Gastrocnemius medialis (tissue), 4 donors: ENCODE measurements around the gene KLRF2. TPM values are rescaled to one million over a fixed set of nuclear protein-coding genes. Genes with fewer than 3 reads are reported as not detected.

ENCODE experiments used
- ATAC-seq, 2 donors: fragments of 150-250 bp; one replicate each; pipeline ENCODE4 v1.9.1; 2016
- DNase-seq, 2 donors: peaks; one replicate each; pipeline ENCODE4 v3.0.0-alpha.2; 2019
- H3K27ac ChIP-seq, 4 donors: fragments of 200-600 bp; sonication (generic); 1 replicate in 1 of 4; 2 replicates in 3 of 4; pipeline ENCODE4 v1.5.1; 2016 to 2018; ENCODE audit warnings: mild to moderate bottlenecking in 2 of 4, moderate library complexity in 1 of 4
- H3K27me3 ChIP-seq, 3 donors: fragments of 200-600 bp; sonication (generic) in 2 of 3; 1 replicate in 1 of 3; 2 replicates in 2 of 3; pipeline versions ENCODE4 v1.5.1 to v1.6.0; 2016 to 2019; ENCODE audit warnings: mild to moderate bottlenecking in 1 of 3, moderate library complexity in 1 of 3
- H3K36me3 ChIP-seq, 2 donors: fragments of 200-600 bp; sonication (generic) in 1 of 2; one replicate each; pipeline ENCODE4 v1.5.1; 2017 to 2018
- H3K4me1 ChIP-seq, 2 donors: fragments of 200-600 bp; sonication (generic) in 1 of 2; one replicate each; pipeline ENCODE4 v1.5.1; 2016 to 2017; ENCODE audit warnings: mild to moderate bottlenecking in 2 of 2
- H3K4me3 ChIP-seq, 4 donors: fragments of 200-600 bp; sonication (generic) in 3 of 4; 1 replicate in 1 of 4; 2 replicates in 3 of 4; pipeline ENCODE4 v1.5.1; 2016 to 2019; ENCODE audit warnings: mild to moderate bottlenecking in 2 of 4
- H3K9me3 ChIP-seq, 3 donors: fragments of 200-600 bp; sonication (generic) in 2 of 3; 1 replicate in 1 of 3; 2 replicates in 2 of 3; pipeline ENCODE4 v1.5.1; 2016 to 2019
- POLR2A ChIP-seq, 2 donors: fragments of 450-650 bp; IDR thresholded peaks; one replicate each; pipeline ENCODE4 v1.6.1; 2017; ENCODE audit warnings: antibody characterized with exemption in 2 of 2, mild to moderate bottlenecking in 2 of 2, moderate library complexity in 2 of 2
- in situ Hi-C, 4 donors: fragments of 200-750 bp; cut with MboI; loops; one replicate each; pipeline versions ENCODE4 v1.15.0 to v1.8.0; 2017; ENCODE audit warnings: low sequenced_read_pairs in 4 of 4
- intact Hi-C: fragments of 100-400 bp; cut with DNase I; formaldehyde crosslinking; loops from one replicate; pipeline ENCODE4 v1.15.1; 2023; ENCODE audit warnings: low total_unique reads
- total RNA-seq, 4 donors: library from RNA; depleted of rRNA; stranded (reverse); fragments of >200 nt; gene quantifications; one replicate each; pipeline versions ENCODE4 v1.1.0 to v1.2.3, GENCODE V29; 2016
- TF ChIP-seq, protein P1 (sequence below), 5 experiments: fragments of 450-650 bp in 3 of 5; fragments of 200-600 bp in 2 of 5; sonication (generic) in 2 of 5; IDR thresholded peaks in 4 of 5; conservative IDR thresholded peaks in 1 of 5; 1 replicate in 4 of 5; 2 replicates in 1 of 5; pipeline ENCODE4 v1.5.1; 2016 to 2019; ENCODE audit warnings: antibody characterized with exemption in 5 of 5, mild to moderate bottlenecking in 3 of 5, moderate library complexity in 3 of 5

KLRF2 gene
- total RNA-seq, 4 donors from 2014 or later = not detected

DNA sequence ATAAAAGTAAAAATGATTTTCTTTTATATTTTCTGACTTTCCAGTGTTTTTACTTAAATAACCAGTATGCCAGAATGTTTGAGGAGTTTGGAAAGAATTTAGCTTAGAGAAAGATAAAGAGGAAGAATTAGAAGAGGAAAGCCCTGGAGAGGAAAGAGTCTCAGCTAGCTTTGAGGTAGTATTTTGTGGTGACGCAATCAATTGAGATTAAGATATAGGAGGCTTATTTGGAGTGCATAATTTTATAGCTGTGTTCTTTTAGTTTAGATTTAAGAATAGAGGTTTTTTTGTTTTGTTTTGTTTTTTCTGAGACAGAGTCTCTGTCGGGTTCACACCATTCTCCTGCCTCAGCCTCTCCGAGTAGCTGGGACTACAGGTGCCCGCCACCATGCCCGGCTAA lies 30.2 kb upstream of the KLRF2 start:
- Histone ChIP-seq H3K4me1 (no peaks in the 10 kb centered on the region), H3K36me3 (peaks cover 0 to 9% of the 10 kb centered on the region in 2 donors), H3K27ac (no peak overlapping the region), H3K4me3 (no peak overlapping the region), H3K27me3 (no peaks in the 10 kb centered on the region), H3K9me3 (no peaks in the 10 kb centered on the region)
- ATAC-seq = no peak
- in situ Hi-C loops = no loop called here
- intact Hi-C loops = no loop called here
- TF ChIP-seq, protein P1, sequence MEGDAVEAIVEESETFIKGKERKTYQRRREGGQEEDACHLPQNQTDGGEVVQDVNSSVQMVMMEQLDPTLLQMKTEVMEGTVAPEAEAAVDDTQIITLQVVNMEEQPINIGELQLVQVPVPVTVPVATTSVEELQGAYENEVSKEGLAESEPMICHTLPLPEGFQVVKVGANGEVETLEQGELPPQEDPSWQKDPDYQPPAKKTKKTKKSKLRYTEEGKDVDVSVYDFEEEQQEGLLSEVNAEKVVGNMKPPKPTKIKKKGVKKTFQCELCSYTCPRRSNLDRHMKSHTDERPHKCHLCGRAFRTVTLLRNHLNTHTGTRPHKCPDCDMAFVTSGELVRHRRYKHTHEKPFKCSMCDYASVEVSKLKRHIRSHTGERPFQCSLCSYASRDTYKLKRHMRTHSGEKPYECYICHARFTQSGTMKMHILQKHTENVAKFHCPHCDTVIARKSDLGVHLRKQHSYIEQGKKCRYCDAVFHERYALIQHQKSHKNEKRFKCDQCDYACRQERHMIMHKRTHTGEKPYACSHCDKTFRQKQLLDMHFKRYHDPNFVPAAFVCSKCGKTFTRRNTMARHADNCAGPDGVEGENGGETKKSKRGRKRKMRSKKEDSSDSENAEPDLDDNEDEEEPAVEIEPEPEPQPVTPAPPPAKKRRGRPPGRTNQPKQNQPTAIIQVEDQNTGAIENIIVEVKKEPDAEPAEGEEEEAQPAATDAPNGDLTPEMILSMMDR (IDR thresholded peaks at IDR 0.05 in 4 of 5, conservative IDR thresholded peaks at IDR 0.05 in 1 of 5) = no peak
- TF ChIP-seq POLR2A (IDR thresholded peaks at IDR 0.05) = no peak
- no peak for DNase-seq

DNA sequence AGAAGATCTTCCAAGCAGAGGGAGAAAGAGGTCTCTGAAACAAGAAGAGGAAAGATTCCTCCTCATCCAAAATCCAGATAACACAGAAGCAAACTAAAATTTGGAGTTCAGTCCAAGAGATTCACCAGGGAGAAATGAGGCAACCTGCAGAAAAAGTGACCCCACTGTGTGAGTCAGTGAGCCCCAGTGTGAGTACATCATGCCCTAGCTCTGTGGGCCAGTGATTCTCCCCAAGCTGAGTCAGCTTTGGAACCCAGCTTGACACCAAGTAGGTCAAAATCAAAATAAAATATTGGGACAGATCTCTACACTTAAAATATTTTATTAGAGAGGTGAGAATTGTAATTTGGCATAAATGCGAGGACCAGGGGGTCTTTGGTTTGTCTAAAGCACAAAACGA lies 29.4 kb upstream of the KLRF2 start:
- Histone ChIP-seq H3K4me1 (no peaks in the 10 kb centered on the region), H3K27ac (no peak overlapping the region), H3K36me3 (peaks cover 0 to 9% of the 10 kb centered on the region in 2 donors), H3K27me3 (no peaks in the 10 kb centered on the region), H3K9me3 (no peaks in the 10 kb centered on the region), H3K4me3 (no peak overlapping the region)
- TF ChIP-seq, protein P1 (IDR thresholded peaks at IDR 0.05 in 4 of 5, conservative IDR thresholded peaks at IDR 0.05 in 1 of 5) = no peak
- TF ChIP-seq POLR2A (IDR thresholded peaks at IDR 0.05) = no peak
- in situ Hi-C loops (no loop called here), intact Hi-C loops (no loop called here)
- ATAC-seq (no peak), DNase-seq (no peak)

DNA sequence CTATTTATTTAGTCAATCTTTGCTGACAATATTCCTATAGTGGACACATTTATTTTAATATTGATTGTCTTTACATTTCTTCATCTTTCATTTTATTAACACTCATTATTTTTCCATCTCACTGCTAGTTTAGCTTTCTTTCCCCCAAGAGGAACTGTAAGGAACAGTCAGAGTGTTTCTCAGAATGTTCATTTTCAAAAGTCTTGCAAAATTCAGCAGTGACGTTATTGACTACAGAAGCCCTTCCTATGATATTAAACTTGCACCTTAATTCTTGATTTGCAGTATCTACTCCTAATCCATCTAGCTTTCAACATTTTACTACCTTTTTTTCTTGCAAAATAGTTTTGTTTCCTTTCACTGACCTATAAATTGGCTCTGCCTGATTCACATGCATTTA lies 25.1 kb upstream of the KLRF2 start:
- TF ChIP-seq POLR2A (IDR thresholded peaks at IDR 0.05) = no peak
- TF ChIP-seq, protein P1 (IDR thresholded peaks at IDR 0.05 in 4 of 5, conservative IDR thresholded peaks at IDR 0.05 in 1 of 5) = no peak
- Histone ChIP-seq H3K9me3 (no peaks in the 10 kb centered on the region), H3K4me3 (no peak overlapping the region), H3K36me3 (peaks cover 0 to 9% of the 10 kb centered on the region in 2 donors), H3K27me3 (no peaks in the 10 kb centered on the region), H3K27ac (no peak overlapping the region), H3K4me1 (peaks cover 0 to 5% of the 10 kb centered on the region in 2 donors)
- ATAC-seq = no peak
- in situ Hi-C loops (no loop called here), intact Hi-C loops (no loop called here)
- DNase-seq = no peak

DNA sequence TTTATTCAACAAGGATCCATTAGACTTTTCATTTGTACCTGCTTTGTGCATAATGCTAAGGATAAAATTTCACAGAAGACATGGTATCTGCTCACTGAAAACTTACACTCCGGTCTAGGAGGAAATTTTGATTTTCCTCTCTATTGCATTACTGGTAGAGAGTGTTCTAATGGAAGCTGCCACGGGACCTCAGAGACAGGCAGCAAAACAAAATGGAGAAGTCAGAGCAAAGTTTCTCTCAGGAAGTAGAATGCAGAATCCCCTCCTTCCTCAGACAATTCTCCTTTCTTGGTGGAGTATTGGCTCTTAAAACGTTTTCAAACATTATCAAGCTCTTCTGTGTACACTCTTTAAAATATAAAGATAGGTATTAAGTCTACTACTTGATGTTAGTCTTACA lies 24.4 kb upstream of the KLRF2 start:
- Histone ChIP-seq H3K4me3 (no peak overlapping the region), H3K9me3 (no peaks in the 10 kb centered on the region), H3K36me3 (peaks cover 0 to 9% of the 10 kb centered on the region in 2 donors), H3K27ac (no peak overlapping the region), H3K27me3 (no peaks in the 10 kb centered on the region), H3K4me1 (peaks cover 0 to 5% of the 10 kb centered on the region in 2 donors)
- no peak for DNase-seq
- intact Hi-C loops = no loop called here
- TF ChIP-seq, protein P1 (IDR thresholded peaks at IDR 0.05 in 4 of 5, conservative IDR thresholded peaks at IDR 0.05 in 1 of 5) = no peak
- no peak for TF ChIP-seq POLR2A (IDR thresholded peaks at IDR 0.05)
- in situ Hi-C loops = no loop called here
- ATAC-seq = no peak

DNA sequence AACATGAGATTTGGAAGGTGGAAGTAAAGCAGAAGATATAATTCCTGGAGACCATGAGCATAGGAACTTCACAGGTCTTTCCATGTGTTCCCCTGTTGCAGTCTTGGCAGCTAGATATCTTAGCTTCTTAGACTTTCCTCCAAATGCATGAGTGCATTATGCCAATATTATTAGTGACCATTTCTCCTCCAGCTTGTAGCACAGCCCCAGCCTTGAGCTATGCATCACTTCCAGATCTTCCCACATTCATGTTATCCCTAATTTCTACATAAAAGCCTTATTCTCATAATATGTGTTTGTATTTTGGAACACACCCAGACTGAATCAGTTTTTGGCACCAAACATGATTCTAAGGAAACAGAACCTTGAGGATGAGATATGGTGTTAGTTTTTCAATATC lies 23.2 kb upstream of the KLRF2 start:
- intact Hi-C loops (no loop called here), in situ Hi-C loops (no loop called here)
- Histone ChIP-seq H3K9me3 (no peaks in the 10 kb centered on the region), H3K27ac (no peak overlapping the region), H3K36me3 (no peaks in the 10 kb centered on the region), H3K4me1 (peaks cover 0 to 5% of the 10 kb centered on the region in 2 donors), H3K27me3 (no peaks in the 10 kb centered on the region), H3K4me3 (no peak overlapping the region)
- no peak for ATAC-seq
- no peak for DNase-seq
- TF ChIP-seq, protein P1 (IDR thresholded peaks at IDR 0.05 in 4 of 5, conservative IDR thresholded peaks at IDR 0.05 in 1 of 5) = no peak
- no peak for TF ChIP-seq POLR2A (IDR thresholded peaks at IDR 0.05)
